Measurements from ENCODE around the gene ETS2.

DNA sequence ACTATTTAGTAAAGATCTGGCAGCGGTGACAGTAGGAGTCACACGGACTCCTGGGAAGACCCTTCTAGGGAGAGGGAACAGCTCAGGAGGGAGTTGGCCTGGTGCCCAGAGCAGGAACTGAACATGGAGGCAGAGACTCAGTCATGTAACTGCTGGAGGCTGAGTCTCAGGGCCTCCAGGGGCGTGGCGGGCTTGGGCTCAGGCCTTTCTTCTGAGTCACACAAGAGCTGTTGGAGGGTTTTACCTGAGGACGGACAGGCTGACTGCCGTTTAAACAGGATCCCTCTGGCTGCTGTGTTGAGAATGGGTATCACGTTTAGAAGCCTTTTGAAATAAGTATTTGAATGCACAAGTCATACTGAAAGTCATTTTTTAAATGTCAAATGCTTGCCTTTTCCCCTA lies 7.2 kb upstream of the ETS2 start:
- TF ChIP-seq TAF7 (optimal IDR thresholded peaks at IDR 0.05; ENCODE audit: borderline replicate concordance, low read depth, low read length) (no peak), POLR2AphosphoS5 (IDR thresholded peaks at IDR 0.05; ENCODE audit: low read depth, low read length) (no peak), CREB1 (IDR thresholded peaks at IDR 0.05) (no peak), SAP30 (IDR thresholded peaks at IDR 0.05; ENCODE audit: insufficient read depth, insufficient replicate concordance, low read length) (no peak), POLR2A (IDR thresholded peaks at IDR 0.05; ENCODE audit: control extremely low read depth in 1 of 2, low read depth in 2 of 2, low read length in 2 of 2) (no peak), SIRT6 (IDR thresholded peaks at IDR 0.05; ENCODE audit: low read length) (no peak), EZH2 (IDR thresholded peaks at IDR 0.05; ENCODE audit: low read depth, low read length, severe bottlenecking) (no peak), POU5F1 (IDR thresholded peaks at IDR 0.05; ENCODE audit: low read depth, low read length) (no peak), CBX5 (IDR thresholded peaks at IDR 0.05; ENCODE audit: low read depth, low read length) (no peak), KDM1A (IDR thresholded peaks at IDR 0.05; ENCODE audit: borderline replicate concordance, low read length) (no peak), YY1 (IDR thresholded peaks at IDR 0.05; ENCODE audit: low read depth, low read length) (no peak), TAF1 (IDR thresholded peaks at IDR 0.05; ENCODE audit: low read depth, low read length) (no peak)
- TF ChIP-seq, protein P1, sequence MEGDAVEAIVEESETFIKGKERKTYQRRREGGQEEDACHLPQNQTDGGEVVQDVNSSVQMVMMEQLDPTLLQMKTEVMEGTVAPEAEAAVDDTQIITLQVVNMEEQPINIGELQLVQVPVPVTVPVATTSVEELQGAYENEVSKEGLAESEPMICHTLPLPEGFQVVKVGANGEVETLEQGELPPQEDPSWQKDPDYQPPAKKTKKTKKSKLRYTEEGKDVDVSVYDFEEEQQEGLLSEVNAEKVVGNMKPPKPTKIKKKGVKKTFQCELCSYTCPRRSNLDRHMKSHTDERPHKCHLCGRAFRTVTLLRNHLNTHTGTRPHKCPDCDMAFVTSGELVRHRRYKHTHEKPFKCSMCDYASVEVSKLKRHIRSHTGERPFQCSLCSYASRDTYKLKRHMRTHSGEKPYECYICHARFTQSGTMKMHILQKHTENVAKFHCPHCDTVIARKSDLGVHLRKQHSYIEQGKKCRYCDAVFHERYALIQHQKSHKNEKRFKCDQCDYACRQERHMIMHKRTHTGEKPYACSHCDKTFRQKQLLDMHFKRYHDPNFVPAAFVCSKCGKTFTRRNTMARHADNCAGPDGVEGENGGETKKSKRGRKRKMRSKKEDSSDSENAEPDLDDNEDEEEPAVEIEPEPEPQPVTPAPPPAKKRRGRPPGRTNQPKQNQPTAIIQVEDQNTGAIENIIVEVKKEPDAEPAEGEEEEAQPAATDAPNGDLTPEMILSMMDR (IDR thresholded peaks at IDR 0.05; ENCODE audit: control extremely low read depth in 1 of 3, insufficient read depth in 1 of 3, low read depth in 1 of 3, low read length in 3 of 3) = no peak
